Measurements from ENCODE around the gene SLC28A1. TPM values are rescaled to one million over a fixed set of nuclear protein-coding genes. Genes with fewer than 3 reads are reported as not detected.
A peak's percentile ranks its signal among the peaks of the same experiment; 100 is the strongest.

SLC28A1 gene
- total RNA-seq, 1 experiment from 2014 or later, result 1.1 TPM

GRCh38 chr15:84878504-84878903 is 6.0 kb upstream of the SLC28A1 start:
- intact Hi-C loops (cut with micrococcal nuclease), result no loop called here
- Histone ChIP-seq H2AFZ (ENCODE audit: low read length) (peak overlapping the region; percentile 9; the same call in 1 of the 2 replicates), H4K20me1 (ENCODE audit: low read length) (no peaks in the 10 kb centered on the region), H3K4me2 (ENCODE audit: low read length) (no peak overlapping the region), H3K9me3 (ENCODE audit: low read length) (no peaks in the 10 kb centered on the region), H3K79me2 (ENCODE audit: low read length) (no peaks in the 10 kb centered on the region), H3K27ac (ENCODE audit: low read length) (no peak overlapping the region), H3K9me2 (replicated peaks; ENCODE audit: low read length) (no peaks in the 10 kb centered on the region), H3K4me3 (ENCODE audit: low read length) (no peak overlapping the region), H3K4me1 (ENCODE audit: insufficient read depth, low read length) (0 out of 2 replicates have a peak, but pooled peaks cover 7% of the 10 kb centered on the region), H3F3A (ENCODE audit: low read length, unreplicated experiment) (no peaks in the 10 kb centered on the region), H3K36me3 (ENCODE audit: low read depth, low read length) (no peaks in the 10 kb centered on the region), H3K9ac (ENCODE audit: low read length) (no peak overlapping the region), H3K27me3 (ENCODE audit: low read length) (no peaks in the 10 kb centered on the region)
- ChIA-PET POLR2A (ENCODE audit: unreplicated experiment) (interaction anchor here (0.6 kb wide), 1 partner anchor 93 kb away, joined by 5 read pairs; no protein-coding TSS in a partner anchor), CTCF (interaction anchor here (0.6 kb wide), 1 partner anchor 50 kb away, joined by 4 read pairs; no protein-coding TSS in a partner anchor)
- DNase-seq (peak; percentile 56), ATAC-seq (peak; percentile 46)
- BruUV-seq (replicated peaks), result no TSS peak
- TF ChIP-seq CTCF (conservative IDR thresholded peaks at IDR 0.05; ENCODE audit: low read depth, low read length), result peak; percentile 70
- no peak for TF ChIP-seq EZH2 (IDR thresholded peaks at IDR 0.05; ENCODE audit: low read length, unreplicated experiment)
- no peak for TF ChIP-seq EZH2phosphoT487 (IDR thresholded peaks at IDR 0.05; ENCODE audit: borderline replicate concordance, low read length)

GRCh38 chr15:84879088-84879780 is 5.2 kb upstream of the SLC28A1 start:
- BruUV-seq (replicated peaks), result no TSS peak

GRCh38 chr15:84880007-84880406 is 4.5 kb upstream of the SLC28A1 start:
- Histone ChIP-seq H3F3A (ENCODE audit: low read length, unreplicated experiment) (no peaks in the 10 kb centered on the region), H2AFZ (ENCODE audit: low read length) (no peak overlapping the region), H3K79me2 (ENCODE audit: low read length) (no peaks in the 10 kb centered on the region), H3K4me3 (ENCODE audit: low read length) (no peak overlapping the region), H3K9me3 (ENCODE audit: low read length) (no peaks in the 10 kb centered on the region), H3K4me2 (ENCODE audit: low read length) (no peak overlapping the region), H3K9me2 (replicated peaks; ENCODE audit: low read length) (no peaks in the 10 kb centered on the region), H3K9ac (ENCODE audit: low read length) (no peak overlapping the region), H3K27ac (ENCODE audit: low read length) (no peak overlapping the region), H3K36me3 (ENCODE audit: low read depth, low read length) (no peaks in the 10 kb centered on the region), H3K4me1 (ENCODE audit: insufficient read depth, low read length) (0 out of 2 replicates have a peak, but pooled peaks cover 7% of the 10 kb centered on the region), H4K20me1 (ENCODE audit: low read length) (no peaks in the 10 kb centered on the region), H3K27me3 (ENCODE audit: low read length) (no peaks in the 10 kb centered on the region)
- DNase-seq, result no peak
- TF ChIP-seq CTCF (conservative IDR thresholded peaks at IDR 0.05; ENCODE audit: low read depth, low read length), result no peak
- TF ChIP-seq EZH2 (IDR thresholded peaks at IDR 0.05; ENCODE audit: low read length, unreplicated experiment), result no peak
- TF ChIP-seq EZH2phosphoT487 (IDR thresholded peaks at IDR 0.05; ENCODE audit: borderline replicate concordance, low read length), result no peak
- intact Hi-C loops (cut with micrococcal nuclease), result no loop called here
- CTCF ChIA-PET, result no interaction called here
- POLR2A ChIA-PET (ENCODE audit: unreplicated experiment), result no interaction called here
- ATAC-seq, result no peak
- no TSS peak for BruUV-seq (replicated peaks)

More at GRCh38 chr15:84879088-84879780, 5.2 kb upstream of the SLC28A1 start:
- no peaks in the 10 kb centered on the region for H3K9me3 ChIP-seq (ENCODE audit: low read length)
- no peaks in the 10 kb centered on the region for H3K9me2 ChIP-seq (replicated peaks; ENCODE audit: low read length)
- no peaks in the 10 kb centered on the region for H4K20me1 ChIP-seq (ENCODE audit: low read length)
- DNase-seq, result no peak
- no peaks in the 10 kb centered on the region for H3K79me2 ChIP-seq (ENCODE audit: low read length)
- no peaks in the 10 kb centered on the region for H3K27me3 ChIP-seq (ENCODE audit: low read length)
- H3K4me3 ChIP-seq (ENCODE audit: low read length), result no peak overlapping the region
- no peak overlapping the region for H3K9ac ChIP-seq (ENCODE audit: low read length)
- no peak for ATAC-seq
- no peaks in the 10 kb centered on the region for H3K36me3 ChIP-seq (ENCODE audit: low read depth, low read length)
- CTCF ChIA-PET, result no interaction called here
- H3K27ac ChIP-seq (ENCODE audit: low read length), result no peak overlapping the region
- H3K4me1 ChIP-seq (ENCODE audit: insufficient read depth, low read length), result 0 out of 2 replicates have a peak, but pooled peaks cover 7% of the 10 kb centered on the region
- no peak overlapping the region for H2AFZ ChIP-seq (ENCODE audit: low read length)
- intact Hi-C loops (cut with micrococcal nuclease), result no loop called here
- TF ChIP-seq EZH2 (IDR thresholded peaks at IDR 0.05; ENCODE audit: low read length, unreplicated experiment) (no peak), EZH2phosphoT487 (IDR thresholded peaks at IDR 0.05; ENCODE audit: borderline replicate concordance, low read length) (no peak)
- H3F3A ChIP-seq (ENCODE audit: low read length, unreplicated experiment), result no peaks in the 10 kb centered on the region
- H3K4me2 ChIP-seq (ENCODE audit: low read length), result no peak overlapping the region
- POLR2A ChIA-PET (ENCODE audit: unreplicated experiment), result no interaction called here
